A673 (cell line): ENCODE measurements around the gene ZNF594. TPM values are rescaled to one million over a fixed set of nuclear protein-coding genes. Genes with fewer than 3 reads are reported as not detected.

Experiments used
- BruUV-seq: library from RNA; stranded (reverse); fragments of 400-500 nt; replicated peaks from 2 replicates; lab custom pipeline; 2021; lab: Mats Ljungman, UMichigan
- CTCF ChIA-PET: fragments of 300-600 bp; sonication (Branson Sonifier 250); formaldehyde crosslinking; loops from one replicate; lab custom pipeline; 2022; ENCODE audit warnings: antibody characterized with exemption; lab: Charles Lee
- POLR2A ChIA-PET: fragments of 300-600 bp; sonication (Branson Sonifier 250); formaldehyde crosslinking; loops from one replicate; lab custom pipeline; 2022; ENCODE audit warnings: antibody characterized with exemption; ENCODE audit not compliant: low non-redundant PET; lab: Charles Lee
- DNase-seq: peaks from one replicate; pipeline ENCODE4 v3.0.0-alpha.2; 2015; ENCODE audit warnings: low spot score
- H3K27ac ChIP-seq: fragments of 200-600 bp; sonication (generic); 2 replicates; pipeline ENCODE4 v1.5.1; 2016; ENCODE audit warnings: mixed run types, low read depth, mild to moderate bottlenecking, mixed read lengths, antibody characterized with exemption, low read length; ENCODE audit not compliant: poor library complexity, severe bottlenecking
- H3K27me3 ChIP-seq: fragments of 200-600 bp; sonication (generic); replicated peaks from 2 replicates; pipeline ENCODE4 v1.6.1; 2017; ENCODE audit warnings: mixed run types, low read depth, mild to moderate bottlenecking, mixed read lengths, antibody characterized with exemption, low read length; ENCODE audit not compliant: insufficient read depth, poor library complexity
- H3K36me3 ChIP-seq: fragments of 200-600 bp; sonication (generic); 2 replicates; pipeline ENCODE4 v1.6.1; 2016; ENCODE audit warnings: mixed run types, mild to moderate bottlenecking, mixed read lengths, antibody characterized with exemption, low read length; ENCODE audit not compliant: insufficient read depth, poor library complexity, severe bottlenecking
- H3K4me1 ChIP-seq: fragments of 200-600 bp; sonication (generic); 2 replicates; pipeline ENCODE4 v1.6.1; 2017; ENCODE audit warnings: mixed run types, mild to moderate bottlenecking, mixed read lengths, antibody characterized with exemption, low read length; ENCODE audit not compliant: insufficient read depth, poor library complexity, severe bottlenecking
- H3K4me3 ChIP-seq: fragments of 200-600 bp; sonication (generic); 2 replicates; pipeline ENCODE4 v1.5.1; 2016; ENCODE audit warnings: low read depth, mixed run types, mild to moderate bottlenecking, mixed read lengths, low read length; ENCODE audit not compliant: poor library complexity, severe bottlenecking
- H3K9me3 ChIP-seq: fragments of 200-600 bp; sonication (generic); 2 replicates; pipeline ENCODE4 v1.6.1; 2016; ENCODE audit warnings: mixed run types, low read depth, mild to moderate bottlenecking, mixed read lengths, antibody characterized with exemption, low read length; ENCODE audit not compliant: poor library complexity, severe bottlenecking
- CTCF ChIP-seq: fragments of 300-800, 200-600 bp; sonication (generic); conservative IDR thresholded peaks from 2 replicates; pipeline ENCODE4 v1.5.1; 2017; ENCODE audit warnings: low read depth, mild to moderate bottlenecking, antibody characterized with exemption, low read length, moderate library complexity, mixed read lengths
- EZH2 ChIP-seq: fragments of 200-600 bp; sonication (generic); IDR thresholded peaks from 2 replicates; pipeline ENCODE4 v1.6.1; 2017; ENCODE audit warnings: borderline replicate concordance, low read depth, mild to moderate bottlenecking, mixed read lengths, antibody characterized with exemption, low read length; ENCODE audit not compliant: poor library complexity, severe bottlenecking
- intact Hi-C: fragments of 100-400 bp; cut with micrococcal nuclease; formaldehyde crosslinking; loops from one replicate; pipeline ENCODE4 v1.10.0; 2022; ENCODE audit not compliant: unreplicated experiment
- total RNA-seq: library from RNA; stranded (reverse); gene quantifications from 2 replicates; pipeline ENCODE4 v1.2.3, GENCODE V29; 2021

The ZNF594 gene
- total RNA-seq, 1 experiment from 2014 or later, result 20.7 TPM

GRCh38 chr17:5203908-5204294 is 12.2 kb upstream of the ZNF594 start:
- CTCF ChIA-PET, result no interaction called here

GRCh38 chr17:5203178-5203907 is 11.7 kb upstream of the ZNF594 start:
- intact Hi-C loops, result no loop called here
- no peaks in the 10 kb centered on the region for H3K36me3 ChIP-seq
- no TSS peak for BruUV-seq
- H3K27ac ChIP-seq, result no peak overlapping the region
- H3K9me3 ChIP-seq, result no peaks in the 10 kb centered on the region
- ChIA-PET CTCF (no interaction called here), POLR2A (no interaction called here)
- DNase-seq, result no peak
- TF ChIP-seq CTCF (no peak), EZH2 (no peak)
- H3K4me1 ChIP-seq, result no peaks in the 10 kb centered on the region
- no peak overlapping the region for H3K4me3 ChIP-seq
- no peaks in the 10 kb centered on the region for H3K27me3 ChIP-seq

More at GRCh38 chr17:5203908-5204294, 12.2 kb upstream of the ZNF594 start:
- POLR2A ChIA-PET, result no interaction called here
- intact Hi-C loops, result no loop called here
- Histone ChIP-seq H3K4me3 (no peak overlapping the region), H3K4me1 (no peaks in the 10 kb centered on the region), H3K27ac (no peak overlapping the region), H3K36me3 (no peaks in the 10 kb centered on the region), H3K9me3 (no peaks in the 10 kb centered on the region), H3K27me3 (no peaks in the 10 kb centered on the region)
- DNase-seq, result no peak
- TF ChIP-seq EZH2 (no peak), CTCF (no peak)
- no TSS peak for BruUV-seq

GRCh38 chr17:5201011-5201410 is 9.3 kb upstream of the ZNF594 start:
- H3K27ac ChIP-seq, result no peak overlapping the region
- no peaks in the 10 kb centered on the region for H3K27me3 ChIP-seq
- no peaks in the 10 kb centered on the region for H3K4me1 ChIP-seq
- ChIA-PET CTCF (no interaction called here), POLR2A (no interaction called here)
- H3K9me3 ChIP-seq, result no peaks in the 10 kb centered on the region
- no TSS peak for BruUV-seq
- no peaks in the 10 kb centered on the region for H3K36me3 ChIP-seq
- intact Hi-C loops, result no loop called here
- DNase-seq, result no peak
- no peak overlapping the region for H3K4me3 ChIP-seq
- no peak for TF ChIP-seq EZH2
- TF ChIP-seq CTCF, result no peak
